NCI-H2196 treated with DMSO at 0.1 percent for 48 hours (cell line): ENCODE results near the gene RAB3IL1.

ENCODE experiments used
- DNase-seq: peaks from one replicate; lab custom pipeline; 2025; ENCODE audit not compliant: unreplicated experiment; lab: John Stamatoyannopoulos, UW

Gene RAB3IL1

DNA sequence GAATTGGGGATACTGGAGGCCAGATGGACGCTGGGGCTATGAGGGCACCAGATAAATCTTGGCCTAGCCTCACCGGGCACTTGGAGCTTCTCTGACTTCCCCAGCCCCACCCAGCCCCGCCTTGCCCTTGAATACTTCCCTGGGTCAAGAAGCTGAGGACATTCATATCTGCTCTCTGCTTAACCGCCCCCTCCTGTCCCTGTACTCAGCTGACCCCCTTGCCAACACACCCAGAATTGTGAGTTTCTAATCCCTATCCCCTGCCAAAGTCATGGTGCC lies 48.0 kb downstream of the RAB3IL1 start:
- no peak for DNase-seq

DNA sequence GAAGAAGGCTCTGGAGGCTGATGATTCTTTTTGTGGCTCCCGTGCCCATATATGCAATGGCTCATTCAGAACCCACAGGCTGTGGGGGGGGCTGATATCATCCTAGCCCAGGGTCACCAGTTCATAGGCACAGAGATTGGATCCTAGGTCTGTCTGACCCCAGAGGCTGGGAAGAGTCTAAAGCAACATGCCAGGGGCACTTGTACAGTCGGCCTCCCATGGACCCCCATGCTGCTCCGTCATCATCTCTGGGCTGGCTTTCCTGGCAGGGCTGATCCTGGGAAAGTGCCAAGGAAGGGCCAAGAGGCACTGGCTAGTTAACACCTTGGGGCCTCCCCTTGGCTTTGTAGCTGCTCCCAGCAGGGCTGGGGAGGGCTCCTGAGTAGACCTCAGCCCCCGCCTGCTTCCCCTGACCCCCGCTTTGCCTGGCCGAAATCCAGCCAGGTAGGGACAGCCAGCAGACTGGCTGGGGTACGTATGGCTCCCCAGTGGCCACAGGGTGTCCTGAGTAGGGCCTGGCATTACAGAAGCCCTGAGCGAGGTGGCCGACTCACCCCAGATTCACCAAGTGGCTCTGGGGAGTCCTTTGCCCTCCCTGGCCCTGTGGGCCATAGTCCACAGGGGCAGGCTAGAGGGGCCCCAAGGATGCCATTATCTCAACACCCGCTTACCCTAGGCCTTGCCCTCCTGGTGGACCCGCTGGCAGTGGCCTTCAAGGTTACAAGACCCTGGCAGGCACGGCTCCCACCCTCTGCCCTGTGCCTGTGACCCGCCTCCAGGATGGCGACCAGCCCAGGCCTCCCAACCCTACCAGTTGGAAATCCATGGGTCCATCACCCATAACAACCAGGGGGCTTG lies 48.6 kb downstream of the RAB3IL1 start:
- DNase-seq = no peak

DNA sequence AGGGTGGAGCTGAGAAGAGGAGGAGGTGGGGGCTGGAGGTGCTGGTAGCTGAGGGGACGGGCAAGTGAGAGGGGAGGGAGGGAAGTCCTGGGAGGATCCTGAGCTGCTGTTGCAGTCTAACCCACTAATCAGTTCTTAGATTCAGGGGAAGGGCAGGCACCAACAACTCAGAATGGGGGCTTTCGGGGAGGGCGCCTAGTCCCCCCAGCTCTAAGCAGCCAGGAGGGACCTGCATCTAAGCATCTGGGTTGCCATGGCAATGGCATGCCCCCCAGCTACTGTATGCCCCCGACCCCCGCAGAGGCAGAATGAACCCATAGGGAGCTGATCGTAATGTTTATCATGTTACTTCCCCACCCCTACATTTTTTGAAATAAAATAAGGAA lies 50.4 kb downstream of the RAB3IL1 start:
- no peak for DNase-seq

DNA sequence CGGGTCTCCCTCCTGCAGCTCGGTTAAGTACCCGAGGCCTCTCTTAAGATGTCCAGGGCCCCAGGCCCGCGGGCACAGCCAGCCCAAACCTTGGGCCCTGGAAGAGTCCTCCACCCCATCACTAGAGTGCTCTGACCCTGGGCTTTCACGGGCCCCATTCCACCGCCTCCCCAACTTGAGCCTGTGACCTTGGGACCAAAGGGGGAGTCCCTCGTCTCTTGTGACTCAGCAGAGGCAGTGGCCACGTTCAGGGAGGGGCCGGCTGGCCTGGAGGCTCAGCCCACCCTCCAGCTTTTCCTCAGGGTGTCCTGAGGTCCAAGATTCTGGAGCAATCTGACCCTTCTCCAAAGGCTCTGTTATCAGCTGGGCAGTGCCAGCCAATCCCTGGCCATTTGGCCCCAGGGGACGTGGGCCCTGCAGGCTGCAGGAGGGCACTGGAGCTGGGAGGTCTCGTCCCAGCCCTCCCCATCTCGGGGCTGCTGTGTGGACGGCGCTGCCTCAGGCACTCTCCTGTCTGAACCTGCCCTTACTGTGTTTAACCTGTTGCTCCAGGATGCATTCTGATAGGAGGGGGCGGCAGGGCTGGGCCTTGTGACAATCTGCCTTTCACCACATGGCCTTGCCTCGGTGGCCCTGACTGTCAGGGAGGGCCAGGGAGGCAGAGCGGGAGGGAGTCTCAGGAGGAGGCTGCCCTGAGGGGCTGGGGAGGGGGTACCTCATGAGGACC lies 51.0 kb downstream of the RAB3IL1 start:
- DNase-seq = no peak

GRCh38 chr11:61864814-61865775 lies 52.3 kb downstream of the RAB3IL1 start:
- no peak for DNase-seq

DNA sequence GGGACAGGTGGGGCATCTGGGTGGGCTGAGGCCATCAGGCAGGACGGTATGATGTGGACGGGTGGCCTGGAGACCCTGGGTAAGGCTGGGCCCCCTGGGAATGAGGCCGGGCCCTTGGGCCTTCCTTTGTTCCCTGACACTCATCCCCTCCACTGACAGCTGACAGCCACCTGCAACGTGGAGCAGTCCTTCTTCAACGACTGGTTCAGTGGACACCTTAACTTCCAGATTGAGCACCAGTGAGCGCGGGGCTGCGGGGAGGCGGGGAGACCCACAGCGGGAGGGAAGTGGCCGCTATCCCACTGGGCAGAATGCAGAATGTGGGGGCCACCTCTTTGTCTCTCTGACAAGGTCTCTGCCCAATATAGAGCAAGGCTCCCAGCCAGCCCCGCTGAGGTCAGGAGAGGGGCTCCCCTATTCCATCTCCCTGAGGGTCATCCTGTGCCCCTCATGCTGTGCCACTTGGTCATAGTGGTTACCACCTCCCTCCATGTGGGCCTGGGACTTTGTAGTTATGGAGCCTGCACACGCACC lies 53.8 kb downstream of the RAB3IL1 start:
- no peak for DNase-seq

- DNase-seq = no peak
Measured at GRCh38 chr11:61862714-61863547, 54.4 kb downstream of the RAB3IL1 start.

DNA sequence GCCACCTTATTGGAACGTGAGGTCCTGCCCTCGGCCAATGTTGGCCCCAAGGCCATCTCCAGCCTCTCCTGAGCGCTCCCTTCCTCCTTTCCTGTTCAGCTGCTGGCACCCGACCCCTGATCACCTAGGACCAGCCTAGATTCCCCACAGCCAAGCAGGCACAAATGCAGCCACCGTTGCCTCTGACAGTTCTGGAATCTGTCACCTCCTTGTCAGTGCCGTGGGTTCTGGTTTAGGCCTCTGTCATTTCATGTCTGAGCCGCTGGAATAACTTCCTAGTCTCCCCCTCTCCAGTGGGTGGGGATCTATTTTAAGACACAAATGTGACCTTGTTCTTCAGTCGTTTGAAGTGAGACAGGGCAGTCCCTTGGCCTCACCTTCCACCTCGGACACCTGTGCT lies 55.7 kb downstream of the RAB3IL1 start:
- DNase-seq = no peak

- DNase-seq = peak; percentile 80
Measured at GRCh38 chr11:61860054-61860903, 57.1 kb downstream of the RAB3IL1 start.

- no peak for DNase-seq
Measured at GRCh38 chr11:61855939-61856680, 61.3 kb downstream of the RAB3IL1 start.

GRCh38 chr11:61854966-61855714 lies 62.2 kb downstream of the RAB3IL1 start:
- no peak for DNase-seq

DNA sequence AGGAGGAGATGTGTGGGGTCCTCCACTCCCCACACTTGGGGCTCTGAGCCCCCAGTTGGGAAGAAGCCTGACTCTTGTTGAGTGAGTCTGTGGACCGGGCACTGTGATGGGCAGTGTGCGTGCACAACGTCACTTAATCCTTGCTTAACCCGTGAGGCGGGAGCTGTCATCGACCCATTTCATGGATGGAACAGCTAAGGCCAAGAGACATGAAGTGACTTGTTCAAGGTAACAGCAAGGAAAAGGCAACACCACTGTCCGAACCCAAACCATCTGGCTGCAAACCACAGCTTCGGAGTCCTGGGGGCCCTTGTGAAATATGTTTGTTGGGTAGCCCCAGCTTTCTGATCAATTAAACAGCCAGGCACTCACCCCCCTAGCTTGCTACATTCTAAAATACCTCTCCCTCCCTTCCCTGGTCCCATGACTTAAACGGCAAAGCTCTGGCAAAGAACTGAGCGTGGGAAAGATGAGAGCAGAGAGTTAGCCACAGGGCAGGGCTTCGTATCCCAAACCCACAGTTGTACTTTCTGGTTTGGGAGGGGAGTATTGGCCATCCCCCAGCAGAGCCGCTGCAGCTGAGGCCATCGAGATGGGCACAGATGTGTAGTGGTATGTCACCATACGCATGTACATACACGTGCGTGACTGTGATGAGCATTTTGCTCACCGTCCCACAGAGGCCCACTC lies 63.0 kb downstream of the RAB3IL1 start:
- no peak for DNase-seq

- no peak for DNase-seq
Measured at GRCh38 chr11:61853698-61854169, 63.6 kb downstream of the RAB3IL1 start.

DNA sequence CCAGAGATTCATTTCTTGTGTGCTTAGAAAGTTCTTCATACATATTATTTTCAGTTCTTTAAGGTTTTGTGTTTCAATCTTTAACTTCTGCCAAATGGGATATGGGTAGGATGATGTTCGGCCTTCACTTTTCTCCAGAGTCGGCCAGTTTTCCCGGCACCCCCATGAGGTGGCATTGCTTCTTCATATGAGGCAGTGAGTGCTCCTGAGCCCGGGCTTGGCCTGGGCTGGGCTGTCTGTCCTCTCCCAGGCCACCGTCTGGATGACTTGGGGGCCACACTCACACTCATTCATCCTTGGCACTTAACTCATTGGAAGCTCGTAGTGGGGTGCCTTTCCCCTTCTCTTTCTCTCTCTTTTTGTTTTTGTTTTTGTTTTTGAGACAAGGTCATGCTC lies 65.5 kb downstream of the RAB3IL1 start:
- no peak for DNase-seq

DNA sequence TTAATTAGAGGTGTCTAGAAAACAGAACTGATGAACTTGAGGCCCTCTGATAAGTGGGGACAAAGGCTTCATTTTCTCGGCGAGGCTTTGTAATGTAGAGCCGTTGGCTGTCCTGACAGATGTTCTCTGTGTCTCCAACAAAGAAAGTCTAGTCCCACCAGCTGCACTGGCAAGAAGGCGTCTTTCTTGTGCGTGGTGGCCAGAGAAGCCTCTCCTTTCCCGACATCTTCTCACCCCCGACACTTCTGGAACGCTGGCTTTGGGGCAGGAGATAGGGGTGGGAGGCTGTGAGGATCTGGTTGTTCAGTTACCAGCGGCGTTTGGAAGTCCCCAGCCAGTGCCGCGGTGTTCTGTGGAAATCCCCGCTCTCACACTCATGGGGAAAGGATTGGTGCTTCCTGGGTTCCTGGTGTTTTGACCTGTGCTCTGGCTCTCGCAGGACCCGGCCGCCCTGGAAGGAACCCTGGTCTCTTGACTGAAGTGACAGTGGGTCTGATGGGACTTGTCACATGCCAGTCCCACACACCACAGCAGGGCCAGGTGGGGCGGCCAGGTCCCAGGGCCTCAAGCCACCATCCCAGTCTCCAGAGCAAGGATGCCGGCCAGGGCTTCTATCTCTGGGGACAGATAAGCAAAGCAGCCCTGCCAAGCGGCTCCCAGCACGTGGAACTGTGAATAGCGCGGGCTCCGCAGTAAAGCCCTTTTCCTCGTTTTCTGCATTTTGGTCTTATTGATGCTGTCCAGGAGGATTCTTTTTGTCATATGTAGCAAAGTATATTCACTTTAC lies 66.1 kb downstream of the RAB3IL1 start:
- no peak for DNase-seq

- DNase-seq = no peak
Measured at GRCh38 chr11:61850687-61851086, 66.7 kb downstream of the RAB3IL1 start.

- no peak for DNase-seq
Measured at GRCh38 chr11:61848631-61849030, 68.7 kb downstream of the RAB3IL1 start.
